PC-3 (cell line): ENCODE results near the gene MROH2B. TPM values are rescaled to one million over a fixed set of nuclear protein-coding genes. Genes with fewer than 3 reads are reported as not detected.

ENCODE experiments used
- ATAC-seq: fragments of 200-7000 bp; cut with Tn5 transposase; 2 replicates; pipeline ENCODE4 v1.9.1; 2020; ENCODE audit warnings: mild to moderate bottlenecking, moderate library complexity
- BruUV-seq: library from RNA; stranded (reverse); fragments of 400-500 nt; replicated peaks from 2 replicates; lab custom pipeline; 2021; lab: Mats Ljungman, UMichigan
- CTCF ChIA-PET: fragments of 300-600 bp; sonication (Branson Sonifier 250); formaldehyde crosslinking; loops from one replicate; lab custom pipeline; 2022; ENCODE audit warnings: antibody characterized with exemption; lab: Charles Lee
- POLR2A ChIA-PET: fragments of 300-600 bp; sonication (Branson Sonifier 250); formaldehyde crosslinking; loops from one replicate; lab custom pipeline; 2022; ENCODE audit warnings: antibody characterized with exemption; ENCODE audit not compliant: unreplicated experiment; lab: Charles Lee
- DNase-seq: peaks from one replicate; pipeline ENCODE4 v3.0.0-alpha.2; 2015
- H2AFZ ChIP-seq: fragments of 300-600 bp; sonication (generic); 2 replicates; pipeline ENCODE4 v1.6.0; 2016; ENCODE audit warnings: antibody characterized with exemption, low read length
- H3F3A ChIP-seq: fragments of 300-600 bp; sonication (generic); one replicate; pipeline ENCODE4 v1.6.0; 2017; ENCODE audit warnings: antibody characterized with exemption, low read length, control low read depth, mild to moderate bottlenecking; ENCODE audit not compliant: unreplicated experiment
- H3K27ac ChIP-seq: fragments of 300-600 bp; sonication (generic); 2 replicates; pipeline ENCODE4 v1.5.1; 2016; ENCODE audit warnings: mild to moderate bottlenecking, low read length
- H3K27me3 ChIP-seq: fragments of 300-600 bp; sonication (generic); 2 replicates; pipeline ENCODE4 v1.6.1; 2016; ENCODE audit warnings: low read length, mixed read lengths
- H3K36me3 ChIP-seq: fragments of 300-600 bp; sonication (generic); 2 replicates; pipeline ENCODE4 v1.6.1; 2016; ENCODE audit warnings: low read depth, mixed run types, low read length, mixed read lengths
- H3K4me1 ChIP-seq: fragments of 300-600 bp; sonication (generic); 2 replicates; pipeline ENCODE4 v1.5.1; 2016; ENCODE audit warnings: low read length; ENCODE audit not compliant: insufficient read depth
- H3K4me2 ChIP-seq: fragments of 300-600 bp; sonication (generic); 2 replicates; pipeline ENCODE4 v1.6.0; 2016; ENCODE audit warnings: low read length
- H3K4me3 ChIP-seq: fragments of 300-600 bp; sonication (generic); 2 replicates; pipeline ENCODE4 v1.5.1; 2016; ENCODE audit warnings: mild to moderate bottlenecking, low read length, mixed read lengths
- H3K79me2 ChIP-seq: fragments of 300-600 bp; sonication (generic); 2 replicates; pipeline ENCODE4 v1.6.1; 2017; ENCODE audit warnings: low read length, mixed read lengths
- H3K9ac ChIP-seq: fragments of 300-600 bp; sonication (generic); 2 replicates; pipeline ENCODE4 v1.6.0; 2016; ENCODE audit warnings: mild to moderate bottlenecking, low read length
- H3K9me2 ChIP-seq: fragments of 300-600 bp; sonication (generic); replicated peaks from 2 replicates; pipeline ENCODE4 v1.6.1; 2016; ENCODE audit warnings: mixed run types, low read length, mixed read lengths
- H3K9me3 ChIP-seq: fragments of 300-600 bp; sonication (generic); 2 replicates; pipeline ENCODE4 v1.6.1; 2016; ENCODE audit warnings: low read length, mixed read lengths
- H4K20me1 ChIP-seq: fragments of 300-600 bp; sonication (generic); 2 replicates; pipeline ENCODE4 v1.6.1; 2016; ENCODE audit warnings: low read length, mixed read lengths
- EZH2 ChIP-seq: fragments of 300-600 bp; sonication (generic); IDR thresholded peaks from one replicate; pipeline ENCODE4 v1.6.1; 2017; ENCODE audit warnings: antibody characterized with exemption, mild to moderate bottlenecking, low read length; ENCODE audit not compliant: unreplicated experiment
- EZH2phosphoT487 ChIP-seq: fragments of 300-600 bp; sonication (generic); IDR thresholded peaks from 2 replicates; pipeline ENCODE4 v1.6.1; 2018; ENCODE audit warnings: mild to moderate bottlenecking, antibody characterized with exemption, low read length, borderline replicate concordance
- intact Hi-C: fragments of 100-400 bp; cut with micrococcal nuclease; formaldehyde crosslinking; loops from 2 replicates; pipeline ENCODE4 v1.9.0; 2023
- total RNA-seq: library from RNA; depleted of rRNA; stranded (reverse); fragments of >200 nt; gene quantifications from 2 replicates; pipeline ENCODE4 v1.2.3, GENCODE V29; 2014; rRNA removed
- TF ChIP-seq, protein P1 (sequence below): fragments of 300-600 bp; sonication (generic); conservative IDR thresholded peaks from 2 replicates; pipeline ENCODE4 v1.5.1; 2017; ENCODE audit warnings: antibody characterized with exemption, low read depth, mild to moderate bottlenecking, low read length

The MROH2B gene
- total RNA-seq, 1 experiment from 2014 or later: 0.04 TPM

- CTCF ChIA-PET: no interaction called here
- POLR2A ChIA-PET: interaction anchor here (0.6 kb wide), 1 partner anchor 513 kb away, joined by 7 read pairs; no protein-coding TSS in a partner anchor
- Histone ChIP-seq H3K79me2 (no peaks in the 10 kb centered on the region), H3K9me3 (0 out of 2 replicates have a peak, but pooled peaks cover 4% of the 10 kb centered on the region), H3K27ac (no peak overlapping the region), H3K4me1 (peaks cover 8% of the 10 kb centered on the region), H3K4me2 (no peak overlapping the region), H3K9me2 (no peaks in the 10 kb centered on the region), H3K27me3 (no peaks in the 10 kb centered on the region), H2AFZ (no peak overlapping the region), H3K9ac (no peak overlapping the region), H3F3A (no peaks in the 10 kb centered on the region), H3K4me3 (no peak overlapping the region), H3K36me3 (peaks cover 7% of the 10 kb centered on the region; the same call in 1 of the 2 replicates), H4K20me1 (no peaks in the 10 kb centered on the region)
- intact Hi-C loops: no loop called here
- BruUV-seq: no TSS peak
- no peak for TF ChIP-seq EZH2
- TF ChIP-seq, protein P1, sequence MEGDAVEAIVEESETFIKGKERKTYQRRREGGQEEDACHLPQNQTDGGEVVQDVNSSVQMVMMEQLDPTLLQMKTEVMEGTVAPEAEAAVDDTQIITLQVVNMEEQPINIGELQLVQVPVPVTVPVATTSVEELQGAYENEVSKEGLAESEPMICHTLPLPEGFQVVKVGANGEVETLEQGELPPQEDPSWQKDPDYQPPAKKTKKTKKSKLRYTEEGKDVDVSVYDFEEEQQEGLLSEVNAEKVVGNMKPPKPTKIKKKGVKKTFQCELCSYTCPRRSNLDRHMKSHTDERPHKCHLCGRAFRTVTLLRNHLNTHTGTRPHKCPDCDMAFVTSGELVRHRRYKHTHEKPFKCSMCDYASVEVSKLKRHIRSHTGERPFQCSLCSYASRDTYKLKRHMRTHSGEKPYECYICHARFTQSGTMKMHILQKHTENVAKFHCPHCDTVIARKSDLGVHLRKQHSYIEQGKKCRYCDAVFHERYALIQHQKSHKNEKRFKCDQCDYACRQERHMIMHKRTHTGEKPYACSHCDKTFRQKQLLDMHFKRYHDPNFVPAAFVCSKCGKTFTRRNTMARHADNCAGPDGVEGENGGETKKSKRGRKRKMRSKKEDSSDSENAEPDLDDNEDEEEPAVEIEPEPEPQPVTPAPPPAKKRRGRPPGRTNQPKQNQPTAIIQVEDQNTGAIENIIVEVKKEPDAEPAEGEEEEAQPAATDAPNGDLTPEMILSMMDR: no peak
- no peak for TF ChIP-seq EZH2phosphoT487
- peak; percentile 69; the same call in 1 of the 2 replicates for ATAC-seq
- peak; percentile 44 for DNase-seq
These were observed 115.8 kb downstream of the MROH2B start for GRCh38 chr5:40955313-40955712.

Other genes starting within 250 kb of the MROH2B start
- 2,333 and 2,823 TPM in 2 replicates for gene RPL37, start 236.1 kb downstream of the MROH2B start, total RNA-seq
- 1.3 and 2.4 TPM in 2 replicates for gene CARD6, start 230.0 kb downstream of the MROH2B start, total RNA-seq
- gene C7, start 161.8 kb downstream of the MROH2B start, total RNA-seq: not detected in 2 replicates
- not detected in 2 replicates for gene C6, start 142.2 kb upstream of the MROH2B start, total RNA-seq